ENCODE results near the gene SLC26A1. TPM values are rescaled to one million over a fixed set of nuclear protein-coding genes. Genes with fewer than 3 reads are reported as not detected.

The SLC26A1 gene
- total RNA-seq, 1 experiment from 2014 or later: 6.2 TPM

DNA sequence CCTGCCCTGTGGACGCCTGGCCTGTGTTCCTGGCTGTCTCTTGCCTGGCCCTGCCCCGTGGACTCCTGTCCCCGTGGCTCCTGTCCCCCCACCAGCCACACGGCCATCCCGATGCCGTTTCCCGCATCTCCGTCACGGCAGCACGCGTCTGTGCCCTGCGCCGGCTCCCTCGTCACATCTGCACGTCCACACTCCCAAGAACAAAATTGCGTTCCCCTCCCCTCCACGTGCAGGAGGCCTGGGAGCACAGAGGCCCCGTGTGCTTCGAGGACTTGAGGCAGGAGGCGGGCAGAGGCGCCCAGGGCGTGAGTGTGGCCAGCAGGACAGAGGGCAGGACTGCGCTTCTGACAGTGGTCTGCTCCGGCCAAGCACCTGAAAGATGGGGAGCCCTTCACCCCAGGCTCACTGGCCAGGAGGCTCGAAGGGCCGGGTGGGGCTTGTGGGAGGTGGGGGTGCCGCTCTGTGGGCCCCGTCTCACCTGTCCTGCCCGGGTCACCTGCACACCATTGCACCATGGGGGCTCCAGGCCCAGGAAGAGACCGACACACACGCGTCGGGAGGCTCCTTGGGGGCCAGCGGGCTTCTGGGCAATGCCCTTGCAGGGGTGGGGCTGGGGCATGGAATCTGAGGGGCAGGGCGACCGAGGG, 35.5 kb upstream of the SLC26A1 start:
- DNase-seq (ENCODE audit: low spot score): no peak

DNA sequence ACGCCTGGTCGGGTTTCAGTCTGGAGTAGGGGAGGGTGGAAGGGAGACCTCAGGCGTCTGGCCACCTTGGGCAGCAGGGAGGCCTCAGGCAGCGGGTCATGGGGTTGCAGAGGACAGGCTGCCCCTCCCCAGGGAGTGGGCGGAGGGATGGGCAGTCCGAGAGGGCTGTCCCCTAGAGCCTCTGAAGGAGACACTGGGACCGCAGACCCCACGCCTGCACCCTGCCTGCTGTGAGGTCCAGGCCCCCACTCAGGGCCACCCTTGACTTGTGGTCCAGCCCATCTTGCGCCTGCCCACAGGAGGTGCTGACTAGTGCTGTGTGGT, 34.7 kb upstream of the SLC26A1 start:
- no peak for DNase-seq (ENCODE audit: low spot score)

DNA sequence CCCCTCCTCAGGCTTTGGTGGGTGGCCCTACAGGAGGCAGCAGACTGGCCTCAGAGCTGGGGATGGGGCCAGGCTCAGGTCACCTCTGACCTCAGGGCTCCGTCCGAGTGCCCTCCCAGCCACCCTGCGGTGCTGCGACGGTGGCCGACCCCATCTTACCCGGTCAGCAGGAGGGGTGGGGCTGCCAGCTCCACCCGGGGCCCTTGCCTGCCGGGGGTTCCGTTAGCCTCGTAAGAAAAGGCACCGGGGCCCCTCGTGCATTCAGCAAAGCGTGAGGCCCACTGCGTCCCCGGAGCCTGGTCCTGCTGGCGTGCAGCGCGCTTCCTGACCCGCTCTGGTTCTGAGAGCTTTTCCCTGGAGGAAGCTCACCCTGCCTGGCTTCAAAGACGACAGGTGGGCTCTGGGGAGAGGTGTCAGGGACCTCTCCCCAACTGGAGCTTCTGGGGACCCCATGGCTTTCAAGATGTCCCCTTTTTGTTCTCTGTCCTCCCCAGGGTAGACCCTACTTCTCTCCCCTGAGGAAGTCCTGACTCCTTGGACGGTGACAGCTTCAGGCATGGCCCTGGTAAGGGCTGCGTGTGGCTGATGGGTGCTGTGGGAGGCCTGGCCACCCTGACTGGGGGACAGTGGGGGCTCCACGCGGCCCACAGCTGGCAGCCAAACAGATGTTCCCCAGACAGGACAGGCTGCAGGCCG, 34.2 kb upstream of the SLC26A1 start:
- peak; percentile 24 for DNase-seq (ENCODE audit: low spot score)

DNA sequence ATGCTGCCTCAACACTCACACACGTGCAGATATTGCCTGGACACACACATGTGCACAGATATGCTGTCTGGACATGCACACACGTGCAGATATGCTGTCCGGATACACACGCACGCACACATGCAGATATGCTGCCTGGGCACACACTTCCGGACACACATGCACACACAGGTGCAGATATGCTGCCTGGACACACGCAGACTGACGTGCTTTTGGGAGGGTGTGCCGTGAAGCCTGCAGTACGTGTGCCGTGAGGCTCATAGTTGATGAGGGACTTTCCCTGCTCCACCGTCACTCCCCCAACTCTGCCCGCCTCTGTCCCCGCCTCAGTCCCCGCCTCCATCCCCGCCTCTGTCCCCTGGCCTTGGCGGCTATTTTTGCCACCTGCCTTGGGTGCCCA, 32.9 kb upstream of the SLC26A1 start:
- DNase-seq (ENCODE audit: low spot score): peak; percentile 41

DNA sequence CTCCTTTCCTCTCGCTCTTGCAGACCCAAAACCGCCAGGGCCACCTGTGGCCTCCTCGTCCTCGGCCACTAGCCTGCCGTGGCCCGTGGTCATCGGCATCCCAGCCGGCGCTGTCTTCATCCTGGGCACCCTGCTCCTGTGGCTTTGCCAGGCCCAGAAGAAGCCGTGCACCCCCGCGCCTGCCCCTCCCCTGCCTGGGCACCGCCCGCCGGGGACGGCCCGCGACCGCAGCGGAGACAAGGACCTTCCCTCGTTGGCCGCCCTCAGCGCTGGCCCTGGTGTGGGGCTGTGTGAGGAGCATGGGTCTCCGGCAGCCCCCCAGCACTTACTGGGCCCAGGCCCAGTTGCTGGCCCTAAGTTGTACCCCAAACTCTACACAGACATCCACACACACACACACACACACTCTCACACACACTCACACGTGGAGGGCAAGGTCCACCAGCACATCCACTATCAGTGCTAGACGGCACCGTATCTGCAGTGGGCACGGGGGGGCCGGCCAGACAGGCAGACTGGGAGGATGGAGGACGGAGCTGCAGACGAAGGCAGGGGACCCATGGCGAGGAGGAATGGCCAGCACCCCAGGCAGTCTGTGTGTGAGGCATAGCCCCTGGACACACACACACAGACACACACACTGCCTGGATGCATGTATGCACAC, 31.8 kb upstream of the SLC26A1 start:
- DNase-seq (ENCODE audit: low spot score): no peak

DNA sequence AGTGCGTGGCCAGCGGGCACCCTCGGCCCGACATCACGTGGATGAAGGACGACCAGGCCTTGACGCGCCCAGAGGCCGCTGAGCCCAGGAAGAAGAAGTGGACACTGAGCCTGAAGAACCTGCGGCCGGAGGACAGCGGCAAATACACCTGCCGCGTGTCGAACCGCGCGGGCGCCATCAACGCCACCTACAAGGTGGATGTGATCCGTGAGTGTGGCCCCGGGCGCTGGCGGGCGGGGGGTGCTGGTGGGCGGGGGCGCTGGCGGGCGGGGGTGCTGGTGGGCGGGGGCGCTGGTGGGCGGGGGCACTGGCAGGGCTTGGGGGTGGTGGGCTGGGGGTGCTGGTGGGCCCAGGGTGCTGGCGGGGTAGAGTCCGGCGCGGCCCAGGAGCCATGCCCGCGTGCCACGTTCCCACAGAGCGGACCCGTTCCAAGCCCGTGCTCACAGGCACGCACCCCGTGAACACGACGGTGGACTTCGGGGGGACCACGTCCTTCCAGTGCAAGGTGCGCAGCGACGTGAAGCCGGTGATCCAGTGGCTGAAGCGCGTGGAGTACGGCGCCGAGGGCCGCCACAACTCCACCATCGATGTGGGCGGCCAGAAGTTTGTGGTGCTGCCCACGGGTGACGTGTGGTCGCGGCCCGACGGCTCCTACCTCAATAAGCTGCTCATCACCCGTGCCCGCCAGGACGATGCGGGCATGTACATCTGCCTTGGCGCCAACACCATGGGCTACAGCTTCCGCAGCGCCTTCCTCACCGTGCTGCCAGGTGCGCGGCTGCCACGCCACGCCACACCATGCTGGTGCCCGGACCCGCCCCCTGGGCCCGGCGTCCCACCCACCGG, 30.9 kb upstream of the SLC26A1 start:
- no peak for DNase-seq (ENCODE audit: low spot score)

DNA sequence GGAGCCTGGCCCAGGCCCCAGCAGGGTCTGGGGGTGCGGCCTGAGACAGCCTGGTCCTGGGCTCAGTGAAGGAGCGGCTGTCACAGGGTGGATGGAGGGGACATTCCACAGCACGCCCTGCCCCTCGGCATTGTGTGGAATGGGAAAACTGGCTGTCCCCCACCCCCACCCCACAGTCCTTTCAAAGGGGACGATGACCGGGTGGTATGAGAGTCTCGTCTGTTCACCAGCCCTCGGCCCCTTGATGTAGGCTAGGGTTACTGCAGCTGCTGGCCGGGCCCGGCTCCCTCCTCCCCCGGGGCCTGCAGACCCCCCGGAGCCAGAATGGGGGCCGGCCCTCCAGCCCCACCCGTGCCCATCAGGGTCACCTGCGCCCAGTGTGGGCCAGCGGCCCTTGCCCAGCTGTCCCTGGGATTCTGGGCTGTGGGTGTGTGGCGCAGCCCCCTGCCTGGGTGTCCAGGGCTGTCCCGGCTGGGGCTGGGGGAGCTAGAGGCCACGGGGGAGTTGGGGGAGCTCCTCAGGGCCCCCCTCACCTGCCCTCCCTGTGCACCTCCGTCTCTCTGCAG, 30.0 kb upstream of the SLC26A1 start:
- DNase-seq (ENCODE audit: low spot score): no peak

DNA sequence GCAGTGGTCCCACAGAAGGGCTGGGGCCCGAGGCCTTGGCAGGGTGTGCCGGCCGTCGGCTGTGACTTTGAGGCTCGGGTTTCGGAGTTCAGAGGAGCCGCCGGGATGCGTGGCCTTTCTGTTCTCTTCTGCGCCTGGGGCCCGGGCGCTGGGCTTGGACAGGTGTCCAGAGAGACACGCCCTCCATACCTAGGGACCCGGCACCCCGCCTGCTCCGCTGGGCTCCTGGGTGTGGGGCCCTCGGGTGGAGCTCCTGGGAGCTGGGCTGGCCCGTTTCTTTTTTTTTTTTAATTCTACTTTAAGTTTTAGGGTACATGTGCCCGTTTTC, 29.5 kb upstream of the SLC26A1 start:
- no peak for DNase-seq (ENCODE audit: low spot score)

DNA sequence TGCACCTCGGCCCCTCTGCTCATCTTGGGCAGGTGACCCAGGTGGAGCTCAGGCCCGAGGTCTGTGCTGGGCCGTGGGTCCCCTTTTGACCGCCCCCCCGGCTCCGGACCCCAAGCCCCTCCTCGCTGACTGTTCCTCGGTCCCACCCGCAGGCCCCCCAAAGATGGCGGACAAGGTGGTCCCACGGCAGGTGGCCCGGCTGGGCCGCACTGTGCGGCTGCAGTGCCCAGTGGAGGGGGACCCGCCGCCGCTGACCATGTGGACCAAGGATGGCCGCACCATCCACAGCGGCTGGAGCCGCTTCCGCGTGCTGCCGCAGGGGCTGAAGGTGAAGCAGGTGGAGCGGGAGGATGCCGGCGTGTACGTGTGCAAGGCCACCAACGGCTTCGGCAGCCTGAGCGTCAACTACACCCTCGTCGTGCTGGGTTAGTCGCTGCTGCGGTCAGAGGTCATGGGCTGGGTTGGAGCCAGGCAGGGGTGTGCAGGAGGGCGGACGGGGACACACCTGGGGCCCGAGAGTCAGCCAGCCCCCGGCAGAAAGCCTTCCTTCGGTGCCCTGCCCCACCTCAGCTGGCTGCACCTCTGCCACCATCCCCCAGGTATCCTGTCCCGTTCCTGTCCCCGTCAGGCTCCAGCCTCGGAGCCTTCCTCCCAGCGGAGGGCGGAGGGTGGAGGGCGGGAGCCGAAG, 29.0 kb upstream of the SLC26A1 start:
- no peak for DNase-seq (ENCODE audit: low spot score)

DNA sequence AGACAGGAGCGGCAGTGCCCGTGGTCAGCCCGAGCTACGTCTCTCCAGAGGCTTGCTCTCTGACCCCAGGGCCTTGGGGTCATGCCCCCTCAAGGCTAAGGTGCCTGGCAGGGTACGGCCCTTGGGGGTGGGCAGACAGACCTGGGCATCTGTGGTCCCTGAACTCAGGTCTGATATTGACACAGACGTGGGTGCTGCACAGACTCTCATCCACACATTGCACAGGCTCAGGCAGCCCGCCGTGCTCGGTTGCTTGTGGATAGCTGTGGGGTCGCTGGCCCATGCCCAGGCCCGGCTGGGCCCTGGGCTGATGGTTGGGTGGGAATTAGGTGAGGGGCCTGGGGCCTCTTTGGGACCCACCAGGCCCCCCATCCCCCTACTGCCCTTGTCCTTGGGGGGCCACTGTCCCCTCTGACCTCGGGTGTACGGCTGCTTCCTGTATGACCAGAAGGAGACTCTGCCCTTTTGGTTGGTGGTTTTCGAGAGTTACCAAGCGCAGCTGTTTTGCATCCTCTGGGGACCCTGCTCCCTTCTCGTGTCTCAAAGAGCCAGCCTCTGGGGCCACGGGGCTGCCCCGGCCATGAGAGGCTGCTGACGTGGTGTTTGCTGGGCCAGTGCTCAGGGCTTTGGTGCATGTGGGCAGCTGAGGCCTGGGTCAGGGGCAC, 28.3 kb upstream of the SLC26A1 start:
- no peak for DNase-seq (ENCODE audit: low spot score)

DNA sequence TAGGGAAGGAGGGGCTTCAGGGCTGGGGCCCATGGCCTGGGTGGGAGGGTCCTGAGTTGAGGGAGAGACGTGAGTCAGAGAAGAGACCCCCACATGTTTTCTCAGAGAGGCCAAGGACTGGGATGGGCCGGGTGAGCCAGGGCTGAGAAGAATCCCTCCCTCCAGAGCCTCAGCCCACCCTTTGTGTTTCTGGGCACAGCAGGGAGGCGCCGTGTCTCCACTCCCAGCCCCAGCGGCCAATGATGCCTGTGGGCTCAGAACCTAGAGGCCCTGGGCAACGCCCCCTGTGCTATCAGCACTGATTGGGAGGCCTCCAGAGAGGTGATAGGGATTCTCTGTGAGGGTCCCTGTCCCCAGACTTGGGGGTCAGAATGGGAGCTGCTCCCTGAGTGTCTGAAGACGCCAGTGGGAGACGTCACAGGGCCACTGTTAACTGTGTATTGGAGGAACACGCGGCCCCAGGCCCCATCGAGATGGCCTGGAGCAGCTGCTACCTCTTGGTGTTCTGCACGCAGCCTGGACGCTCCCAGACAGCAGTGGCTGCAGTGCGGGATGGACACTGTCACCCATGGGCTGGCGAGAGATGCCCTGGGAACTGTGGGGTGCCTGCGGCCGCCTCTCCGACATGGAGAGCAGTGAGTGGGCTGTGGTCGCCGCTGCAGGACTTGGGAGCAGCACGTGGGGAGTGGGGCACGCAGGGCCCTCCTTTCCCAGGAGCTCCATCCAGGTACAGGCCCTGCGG, 26.7 kb upstream of the SLC26A1 start:
- no peak for DNase-seq (ENCODE audit: low spot score)

DNA sequence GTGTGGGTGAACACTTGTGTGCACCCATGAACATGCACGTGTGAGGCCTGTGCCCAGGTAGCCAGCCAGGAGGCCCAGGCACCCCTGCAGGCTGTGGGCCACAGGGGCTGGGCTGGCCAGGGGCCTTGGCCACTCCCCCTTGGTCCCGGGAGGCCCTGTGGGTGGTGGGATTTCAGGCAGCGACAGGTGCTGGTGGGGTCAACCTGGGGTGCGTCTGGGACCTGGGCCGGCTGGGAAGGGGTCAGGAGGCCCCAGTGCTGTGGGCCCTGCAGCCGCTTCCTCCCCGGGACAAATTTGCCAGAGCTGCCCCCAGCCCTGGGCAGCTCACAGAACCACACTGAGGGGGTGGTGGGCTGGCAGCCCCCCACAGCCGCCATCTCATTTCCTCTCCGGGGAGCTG, 26.1 kb upstream of the SLC26A1 start:
- DNase-seq (ENCODE audit: low spot score): no peak

DNA sequence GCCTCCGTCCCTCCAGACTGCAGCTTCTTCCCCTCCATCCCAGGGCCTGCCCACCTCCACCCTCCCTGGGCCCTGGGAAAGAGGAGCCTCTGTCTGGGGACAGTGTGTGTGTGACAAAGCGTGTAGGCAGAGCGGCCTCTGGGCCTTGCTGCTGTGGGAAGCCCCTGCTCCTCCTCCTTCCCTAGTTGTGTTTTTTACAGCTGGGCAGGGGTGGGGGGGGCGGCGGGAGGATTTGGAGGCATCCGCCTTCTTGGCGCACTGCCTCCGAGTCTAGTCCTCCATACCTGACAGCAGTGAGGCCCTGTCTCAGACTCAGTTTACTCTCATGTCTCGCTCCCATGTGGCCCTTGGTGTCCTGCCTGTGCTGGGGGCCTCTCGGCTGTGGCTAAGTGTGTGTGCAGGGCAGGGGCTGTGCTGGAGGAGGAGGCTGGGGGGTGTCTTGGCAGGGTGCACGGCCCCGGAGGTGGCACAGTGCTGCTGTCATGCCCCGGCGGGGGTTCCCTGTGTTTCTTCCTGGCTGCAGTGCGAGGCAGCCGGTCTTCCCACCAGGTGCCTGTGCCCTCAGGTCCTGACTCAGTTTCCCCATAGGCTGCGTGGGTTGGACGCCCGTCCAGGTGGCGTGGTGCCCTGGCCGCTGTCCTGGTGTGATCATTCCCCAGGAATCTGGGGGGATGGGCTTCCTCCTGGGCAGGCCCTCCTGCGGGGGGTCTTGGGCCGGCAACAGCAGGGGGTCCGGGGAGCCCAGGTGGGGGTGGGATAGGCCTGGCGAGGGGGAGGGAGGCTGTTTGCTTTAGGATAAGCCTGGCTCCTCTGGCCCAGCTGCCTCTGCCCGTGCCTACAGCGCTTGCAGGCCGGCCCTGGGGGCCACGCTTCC, 25.2 kb upstream of the SLC26A1 start:
- DNase-seq (ENCODE audit: low spot score): no peak

DNA sequence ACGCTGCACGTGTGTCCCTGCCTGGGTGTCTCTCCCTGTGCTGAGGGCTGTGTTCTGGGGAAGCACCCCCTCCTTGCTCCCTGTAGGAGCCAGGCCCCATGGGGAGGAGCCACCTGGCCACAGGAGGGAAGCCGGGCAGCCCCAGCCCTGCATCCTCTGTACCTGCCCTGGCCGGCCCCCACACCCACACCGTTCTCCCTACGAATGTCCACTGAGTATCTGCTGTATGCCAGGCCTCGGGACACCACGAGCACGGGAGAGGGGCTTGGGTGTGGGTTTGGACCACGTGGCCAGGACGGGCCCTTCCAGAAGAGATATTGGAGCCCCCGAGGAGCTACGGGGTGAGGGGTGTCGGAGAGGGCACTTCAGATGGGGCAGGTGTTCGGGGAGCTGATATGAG, 24.5 kb upstream of the SLC26A1 start:
- DNase-seq (ENCODE audit: low spot score): no peak

DNA sequence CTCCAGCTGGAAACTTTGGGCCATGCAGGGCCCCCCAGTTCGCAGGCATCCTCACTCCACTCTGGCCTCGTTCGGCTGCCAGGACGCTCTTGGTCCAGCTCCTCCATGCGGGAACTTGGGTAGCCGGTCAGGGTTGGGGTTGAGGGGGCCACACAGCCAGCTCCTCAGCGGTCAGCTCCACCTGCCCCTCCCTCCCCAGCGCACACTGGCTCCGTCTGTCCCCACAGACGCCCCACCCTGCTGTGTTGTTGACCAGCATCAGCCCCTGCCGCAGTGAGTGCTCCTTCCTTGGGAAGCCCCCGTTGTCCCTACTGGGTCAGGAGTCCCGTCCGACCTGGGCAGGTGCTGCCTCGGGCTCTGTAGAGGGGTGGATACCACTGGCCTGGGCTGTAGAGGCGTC, 24.0 kb upstream of the SLC26A1 start:
- no peak for DNase-seq (ENCODE audit: low spot score)

DNA sequence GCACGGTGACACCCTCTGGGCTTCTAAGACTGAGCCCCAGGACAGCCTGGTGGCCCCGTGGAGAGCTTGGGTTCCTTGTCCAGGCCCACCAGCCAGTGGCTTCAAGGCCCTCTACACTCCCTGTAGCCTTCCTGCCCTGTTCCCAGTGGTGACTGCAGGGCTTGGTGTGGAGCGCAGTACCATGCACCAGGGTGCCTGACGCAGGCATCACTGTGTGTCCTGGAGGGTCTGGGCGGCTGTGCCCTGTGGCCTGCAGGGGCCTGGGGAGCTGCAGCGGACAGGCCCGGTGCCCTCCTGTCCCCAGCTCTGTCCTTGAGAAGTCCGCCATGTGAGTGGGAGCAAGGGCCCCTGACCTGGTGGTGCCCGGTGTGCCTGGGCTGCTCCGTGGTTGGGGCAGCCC, 22.5 kb upstream of the SLC26A1 start:
- no peak for DNase-seq (ENCODE audit: low spot score)

DNA sequence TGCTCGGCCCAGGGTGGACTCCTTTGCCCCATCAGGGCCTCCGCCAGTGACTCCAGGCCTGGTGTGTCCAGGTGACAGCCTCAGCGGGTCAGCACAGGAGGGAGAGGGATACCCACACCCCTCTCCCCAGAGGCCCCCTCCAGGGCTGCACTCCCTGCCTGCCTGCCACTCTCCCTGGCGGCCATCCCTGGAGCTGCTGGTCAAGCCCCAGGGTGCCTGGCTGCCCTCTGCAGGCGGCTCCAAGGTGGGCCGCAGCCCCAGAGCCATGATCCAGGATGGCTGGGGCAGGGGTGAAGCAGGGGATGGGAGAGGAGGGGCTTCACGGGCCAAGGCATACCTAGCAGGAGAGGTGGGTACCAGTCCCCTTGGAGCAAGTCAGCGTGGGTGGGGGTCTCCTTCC, 22.0 kb upstream of the SLC26A1 start:
- DNase-seq (ENCODE audit: low spot score): no peak

DNA sequence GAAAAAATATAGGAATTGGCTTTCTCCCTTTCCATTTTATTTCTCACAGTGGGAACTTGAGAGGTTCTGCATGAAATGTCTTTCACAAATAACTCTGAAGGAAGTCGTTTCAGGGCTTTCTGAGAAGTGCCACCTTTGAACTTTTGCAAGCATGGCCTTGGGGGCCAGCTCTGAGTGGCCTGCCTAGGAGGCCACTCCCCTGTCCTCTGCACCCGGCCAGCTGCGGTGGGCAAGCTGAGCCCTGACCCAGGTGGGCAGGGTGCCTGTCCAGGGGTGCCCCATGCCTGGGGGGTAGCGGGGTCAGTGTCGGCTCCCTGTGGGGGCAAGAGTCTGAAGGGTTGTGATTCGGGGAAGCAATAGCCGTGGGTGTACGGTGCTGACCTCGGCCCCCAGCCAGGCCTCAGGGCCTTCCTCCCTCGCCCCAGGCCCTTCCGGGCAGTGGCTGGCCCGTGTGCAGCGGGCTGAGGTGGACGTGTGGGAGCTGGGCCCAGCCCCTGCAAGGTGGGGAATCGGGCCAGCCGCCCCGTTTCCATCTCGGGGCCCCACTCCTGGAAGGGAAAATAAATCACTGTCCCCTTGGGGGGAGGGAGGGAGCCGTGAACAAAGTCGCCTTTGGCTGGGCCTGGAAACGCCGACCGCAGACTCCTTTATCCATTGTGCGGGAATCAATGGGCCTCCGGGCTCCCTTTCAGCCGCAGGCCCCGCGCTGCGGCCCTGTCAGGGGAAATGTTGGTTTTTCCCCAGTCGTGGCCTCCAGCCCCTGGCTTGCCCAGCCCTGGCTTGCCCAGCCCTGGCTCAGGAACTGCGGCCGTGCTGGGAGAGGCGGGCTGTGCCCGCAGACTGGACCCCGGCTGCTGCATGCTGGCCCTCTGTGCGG, 21.3 kb upstream of the SLC26A1 start:
- no peak for DNase-seq (ENCODE audit: low spot score)

Data from HT-29 (cell line).